ENCODE results near the gene BROX.

GRCh38 chr1:222784371-222784770, 72.0 kb downstream of the BROX start:
- no peak for TF ChIP-seq POLR2AphosphoS5 (IDR thresholded peaks at IDR 0.05)
- no peak for TF ChIP-seq CTCF (IDR thresholded peaks at IDR 0.05)
- TF ChIP-seq EP300 (IDR thresholded peaks at IDR 0.05), result no peak

All from sigmoid colon (tissue), 4 donors.